GDM1 (cell line): ENCODE data around the gene BRD3.
A peak's percentile ranks its signal among the peaks of the same experiment; 100 is the strongest.

Source experiments
- DNase-seq: peaks from one replicate; lab custom pipeline; 2025; lab: John Stamatoyannopoulos, UW

BRD3 gene

DNA sequence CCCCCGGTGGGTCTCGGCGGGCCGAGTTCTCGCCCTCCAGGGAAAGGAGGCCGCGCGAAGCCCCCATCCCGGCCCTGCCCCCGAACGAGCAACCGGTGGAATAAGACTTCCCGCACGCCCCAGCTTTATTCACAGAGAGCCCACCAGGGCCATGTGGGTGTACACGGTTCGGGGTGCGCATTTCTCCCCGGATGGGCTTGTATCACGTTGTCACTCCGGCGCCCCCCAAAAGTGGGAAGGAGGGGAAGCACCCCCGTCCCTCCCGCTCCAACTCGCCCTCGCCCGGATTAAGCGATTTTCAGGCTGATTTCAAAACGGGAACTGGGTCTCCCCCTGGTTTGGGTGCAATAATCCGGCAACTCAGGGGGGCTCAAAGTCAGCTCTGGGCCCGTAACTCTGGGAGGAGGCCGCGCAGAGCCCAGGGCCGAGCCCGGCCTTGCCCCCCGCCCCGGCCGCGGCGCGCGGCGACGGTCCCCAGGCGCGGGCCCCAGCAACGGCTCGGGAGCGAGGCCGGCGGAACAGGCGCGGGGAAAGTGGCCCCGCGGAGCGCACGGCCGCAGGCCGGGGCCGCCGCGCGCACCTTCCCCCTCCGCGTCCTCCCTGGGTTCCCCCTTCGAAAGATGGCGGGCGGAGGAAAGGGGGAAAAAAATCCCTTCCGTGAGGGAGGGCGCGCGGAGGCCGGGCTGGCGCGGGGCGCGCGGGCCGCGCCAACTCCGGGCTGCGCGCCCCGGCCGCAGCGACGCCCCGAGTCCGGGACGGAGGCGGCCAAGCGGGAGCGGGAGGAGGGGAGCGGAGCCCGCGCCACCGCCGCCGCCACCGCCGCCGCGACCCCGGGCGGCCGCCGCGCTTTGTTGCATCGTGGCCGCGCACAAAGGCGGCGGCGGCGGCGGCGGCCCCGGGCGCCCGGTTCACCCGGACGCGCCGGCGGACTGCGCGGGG, 644 bp downstream of the BRD3 start:
- DNase-seq, result peak; percentile 26

DNA sequence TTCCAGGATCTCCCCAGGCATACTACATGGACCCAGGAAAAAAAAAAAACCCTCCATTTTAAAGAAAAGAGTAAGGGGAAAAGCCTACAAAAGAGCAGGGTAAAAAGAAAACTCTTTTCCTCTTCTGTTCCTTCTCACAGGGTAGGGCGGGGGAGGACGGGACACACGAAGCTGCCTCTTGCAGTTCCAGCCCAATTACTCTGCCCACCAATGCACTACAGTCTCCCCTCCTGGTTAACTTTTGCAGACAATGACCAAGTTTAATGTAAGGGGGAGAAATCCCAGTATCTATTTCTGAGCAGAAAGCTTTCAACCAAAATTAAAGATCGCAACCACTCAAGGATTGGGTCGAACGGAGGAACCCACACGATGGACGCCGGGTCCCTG, 1.3 kb downstream of the BRD3 start:
- DNase-seq, result no peak

DNA sequence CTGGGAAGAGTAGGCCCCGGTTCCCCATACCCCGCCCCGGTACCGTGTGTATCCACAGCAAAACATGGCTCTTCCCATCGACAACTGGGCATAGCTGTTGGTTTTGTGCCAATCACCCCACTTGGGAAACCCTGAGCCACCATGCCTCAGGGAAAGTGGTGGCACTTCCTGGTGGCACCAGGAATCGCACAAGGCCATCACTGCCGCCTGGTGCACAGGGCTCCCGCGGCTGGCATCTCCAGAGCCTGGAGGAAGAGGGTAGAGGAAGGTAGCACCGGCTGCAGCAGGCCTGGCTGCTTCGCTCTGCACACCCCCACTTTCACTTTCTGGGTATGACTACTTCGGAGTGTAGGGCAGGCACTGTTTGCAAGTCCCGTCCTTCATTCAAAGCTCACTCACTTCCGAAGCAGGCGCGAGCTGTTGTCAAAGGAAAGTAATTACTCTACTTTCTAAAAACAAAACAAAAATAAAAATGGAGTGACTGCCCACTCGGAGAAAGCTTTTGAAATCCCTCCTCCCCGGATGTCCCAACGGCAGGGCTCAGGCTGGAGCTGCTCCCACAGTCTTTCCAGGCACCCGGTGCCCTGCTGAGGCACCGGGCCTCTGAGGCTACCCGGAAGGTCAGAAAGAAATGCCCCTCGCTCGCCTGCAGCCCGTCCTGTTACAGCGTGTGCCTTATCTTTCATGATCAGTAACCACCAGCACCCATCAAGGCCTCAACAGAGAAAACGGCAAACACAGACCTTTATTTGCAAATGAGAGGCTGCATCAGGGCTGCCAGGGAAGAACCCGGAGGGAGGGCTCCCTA, 2.0 kb downstream of the BRD3 start:
- DNase-seq, result peak; percentile 35

DNA sequence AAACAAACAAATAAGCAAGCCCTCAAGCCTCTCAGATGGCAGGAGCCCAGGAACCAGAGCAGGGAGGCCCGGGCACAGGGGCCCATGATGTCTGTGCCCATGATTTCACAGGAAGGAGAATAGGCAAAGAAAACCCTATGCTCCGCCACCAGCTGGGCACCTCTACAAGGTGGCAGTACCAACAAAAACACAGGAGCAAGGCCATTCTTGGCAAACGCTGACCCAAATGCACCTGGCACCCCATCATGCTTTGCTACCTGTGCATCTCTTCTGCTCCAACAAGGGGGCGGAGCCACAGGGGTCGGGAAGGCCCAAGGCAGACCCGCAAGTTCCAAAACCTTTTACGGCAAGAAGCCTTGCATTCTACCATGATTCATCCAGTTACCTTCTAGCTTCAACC, 3.1 kb downstream of the BRD3 start:
- DNase-seq, result no peak

DNA sequence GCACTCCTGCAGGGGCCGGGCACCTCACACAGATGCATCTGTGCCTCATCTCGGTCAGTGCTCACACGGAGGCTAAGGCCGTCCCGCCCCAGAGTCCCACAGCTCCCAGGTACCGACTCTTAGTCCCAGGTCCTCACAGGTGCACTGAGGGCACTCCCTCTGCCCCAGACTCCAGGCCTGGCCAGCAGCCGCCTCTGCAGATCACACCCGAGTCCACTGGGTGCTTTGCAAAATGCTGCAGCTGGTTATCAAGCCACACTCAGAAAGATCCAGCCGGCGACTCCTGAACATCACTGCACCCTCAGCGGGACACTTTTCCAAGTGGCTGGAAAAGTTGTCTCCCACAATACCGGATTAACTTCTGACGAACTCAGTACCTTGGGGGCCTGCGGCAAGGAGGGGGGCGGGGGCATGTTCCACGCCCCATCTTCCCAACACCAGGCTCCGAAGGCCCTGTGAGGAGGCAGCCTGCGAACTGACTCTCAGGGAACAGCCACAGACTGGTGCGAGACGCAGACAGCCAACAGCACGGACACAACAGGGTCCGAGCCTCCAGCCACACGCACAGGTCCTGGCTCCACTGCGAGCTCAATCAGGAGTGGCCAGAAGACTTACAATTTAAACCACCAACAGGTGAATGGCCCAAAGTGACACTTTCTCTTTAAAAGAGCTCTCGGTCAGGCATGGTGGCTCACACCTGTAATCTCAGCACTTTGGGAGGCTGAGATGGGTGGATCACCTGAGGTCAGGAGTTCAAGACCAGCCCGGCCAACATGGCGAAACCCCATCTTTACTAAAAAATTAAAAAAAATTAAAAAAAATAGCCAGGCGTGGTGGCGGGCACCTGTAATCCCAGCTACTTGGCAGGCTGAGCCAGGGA, 4.0 kb downstream of the BRD3 start:
- DNase-seq, result no peak

DNA sequence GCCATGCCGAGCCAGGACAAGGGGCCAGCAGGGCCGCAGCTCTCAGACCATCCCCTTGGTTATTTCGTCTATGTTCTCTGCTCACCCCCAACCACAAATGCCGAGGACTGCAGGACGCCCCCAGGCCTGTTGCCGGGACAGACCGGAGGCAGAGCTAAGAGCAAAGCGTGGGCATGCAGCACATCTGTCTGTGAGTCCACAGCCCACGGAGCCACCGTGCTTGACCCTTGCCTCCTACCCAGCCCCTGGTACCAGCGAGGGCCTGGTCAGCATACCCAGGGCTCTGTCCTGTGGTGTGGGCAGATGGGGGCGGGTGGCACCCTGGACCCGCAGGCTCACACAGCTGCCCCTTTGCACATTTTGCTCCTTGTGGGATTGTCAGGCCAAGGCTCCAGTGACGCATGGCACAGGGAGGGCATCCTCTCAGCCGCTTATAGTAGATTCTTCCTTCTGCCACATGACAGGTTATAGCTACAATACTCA, 4.7 kb downstream of the BRD3 start:
- no peak for DNase-seq

DNA sequence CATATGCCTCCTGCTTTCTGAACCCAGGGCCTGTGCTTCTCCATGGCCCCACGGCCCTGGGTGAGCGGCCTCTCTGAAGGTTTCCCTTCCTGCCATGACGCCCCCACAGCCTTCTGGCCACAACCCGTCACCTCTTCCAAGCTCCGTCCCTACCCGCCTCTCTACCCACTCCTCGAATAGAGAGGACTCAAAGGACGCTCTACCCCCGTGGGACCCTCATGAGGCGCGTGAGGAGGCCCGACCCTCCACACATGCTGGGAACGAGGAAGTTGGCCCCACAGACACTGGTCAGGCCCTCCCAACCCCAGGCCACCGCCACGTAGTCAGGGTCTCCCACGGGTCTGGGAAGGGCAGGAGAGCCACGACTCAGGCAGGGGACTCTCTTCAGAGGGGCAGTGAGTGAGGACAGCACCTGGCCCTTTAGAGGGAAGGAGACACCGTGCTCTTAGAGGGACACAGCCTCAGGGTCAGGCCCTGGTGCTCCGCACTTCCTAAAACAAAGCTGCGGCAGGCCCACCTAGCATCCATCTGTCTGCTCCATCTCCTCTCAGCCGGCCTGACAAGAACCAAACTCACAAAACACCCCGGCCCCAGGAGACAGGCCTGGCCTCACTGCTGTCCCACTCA, 5.3 kb downstream of the BRD3 start:
- DNase-seq, result no peak

DNA sequence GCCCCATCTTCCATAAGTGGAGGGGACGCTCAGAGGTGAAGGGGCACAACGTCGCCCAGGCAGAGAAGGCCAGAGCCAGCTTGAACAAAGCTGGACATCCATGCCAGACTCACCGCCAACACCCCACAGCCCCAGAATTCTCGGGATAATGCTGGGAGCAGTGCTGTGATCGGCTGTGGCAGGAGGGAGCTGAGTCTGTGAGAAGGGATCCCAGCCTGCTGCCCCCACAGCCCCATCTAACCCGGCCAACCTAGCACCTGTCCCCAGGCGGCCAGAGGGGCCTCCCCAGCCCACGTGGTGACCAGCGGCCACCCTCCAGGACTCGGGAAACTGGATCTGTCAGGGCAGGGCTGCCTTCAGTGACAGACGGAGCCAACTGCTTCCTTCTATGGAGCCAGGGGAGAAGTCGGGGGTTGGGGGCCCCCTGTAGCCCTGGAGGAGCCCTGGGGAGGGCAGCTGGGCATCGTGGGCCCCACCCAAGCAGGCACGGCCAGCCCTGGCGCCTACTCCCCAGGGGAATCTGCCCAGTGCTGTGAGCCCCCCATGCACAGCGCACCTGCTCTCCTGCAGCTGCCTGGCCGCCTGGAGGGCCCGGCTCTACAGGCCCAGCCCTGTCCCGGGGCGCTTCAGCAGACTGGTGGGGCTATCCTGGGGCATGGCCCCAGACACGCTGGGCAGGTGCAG, 6.0 kb downstream of the BRD3 start:
- DNase-seq, result no peak

DNA sequence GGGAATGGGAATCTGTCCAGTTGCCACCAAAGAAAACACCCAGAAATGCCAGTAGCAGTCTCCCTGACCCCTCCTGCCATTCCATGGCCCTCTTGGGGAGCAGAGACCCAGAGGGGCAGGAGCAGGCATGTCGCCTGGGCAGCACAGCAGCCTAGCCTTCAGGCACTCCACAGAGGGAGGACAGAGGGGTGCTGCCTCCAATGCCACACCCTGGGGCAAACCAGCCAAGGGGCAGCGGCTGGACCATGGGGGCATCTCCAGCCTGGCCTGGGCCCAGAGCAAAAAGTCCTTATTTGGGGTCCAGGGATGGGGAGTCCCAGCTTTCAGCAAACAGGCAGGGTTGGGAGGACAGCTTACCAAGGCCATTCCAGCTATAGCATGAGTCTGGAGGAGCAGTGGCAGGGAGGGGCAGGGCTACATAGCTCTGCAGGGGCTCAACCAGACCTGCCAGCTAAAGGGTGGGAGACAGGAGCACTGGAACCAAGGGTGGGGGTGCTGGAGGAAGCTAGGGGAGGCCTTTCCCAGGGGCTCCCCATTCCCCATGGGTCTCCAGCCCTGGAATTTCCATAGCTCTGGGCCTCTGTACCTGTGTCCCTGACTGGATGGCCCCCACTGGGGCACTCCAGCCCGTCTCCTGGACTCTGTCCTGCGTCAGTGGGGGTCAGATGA, 6.7 kb downstream of the BRD3 start:
- DNase-seq, result no peak

DNA sequence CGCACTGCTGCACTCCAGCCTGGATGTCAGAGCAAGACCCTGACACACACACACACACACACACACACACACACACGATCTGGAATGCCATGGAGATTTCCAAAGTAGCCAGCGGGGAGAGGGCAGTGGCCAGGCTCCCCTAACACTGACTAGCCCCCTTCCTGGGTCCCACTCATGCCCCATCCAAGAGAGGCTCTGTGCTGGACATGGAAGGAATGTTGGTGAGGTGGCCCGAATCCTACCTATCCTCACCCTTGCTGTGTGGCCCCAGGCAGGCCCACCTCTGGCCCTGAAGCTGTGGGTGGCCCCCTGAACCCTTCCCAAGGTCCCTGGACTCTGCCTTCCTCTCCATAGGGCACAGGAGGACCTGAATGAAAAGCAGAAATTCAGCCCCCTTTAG, 7.3 kb downstream of the BRD3 start:
- DNase-seq, result no peak

DNA sequence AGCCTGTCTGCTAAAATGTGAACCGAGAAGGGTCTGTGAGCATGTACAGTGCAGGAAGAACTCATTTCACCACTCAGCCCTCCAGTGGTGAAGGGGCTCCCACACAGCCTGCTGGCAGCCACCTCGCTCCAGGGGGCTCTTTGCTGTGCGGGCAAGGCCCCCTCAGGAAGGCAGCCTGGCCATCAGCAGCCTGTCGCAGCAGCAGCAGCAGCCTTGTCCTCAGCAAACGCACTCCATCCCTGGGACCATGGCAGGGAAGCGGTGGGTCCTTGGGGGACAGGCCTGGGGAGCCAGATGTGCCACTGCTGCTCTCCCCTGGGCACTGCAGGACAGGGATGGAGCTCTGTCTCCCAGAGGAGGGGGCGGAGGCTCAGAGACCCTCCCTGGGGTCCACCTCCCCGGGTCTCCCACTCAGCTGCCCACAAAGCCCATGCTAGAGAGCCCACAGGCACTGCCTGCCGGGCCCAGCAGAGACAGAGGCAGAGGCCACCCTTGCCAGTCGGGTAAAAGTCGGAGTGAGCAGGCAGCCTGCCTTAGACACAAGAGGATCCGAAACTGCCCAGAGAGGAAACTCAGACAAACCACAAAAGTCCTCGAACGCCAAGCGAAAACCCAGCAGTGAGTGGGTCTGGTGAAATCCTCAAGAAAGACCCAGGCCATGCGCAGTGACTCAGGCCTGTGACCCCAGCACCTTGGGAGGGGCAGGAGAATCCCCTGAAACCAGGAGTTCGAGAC, 8.0 kb downstream of the BRD3 start:
- peak; percentile 19 for DNase-seq

DNA sequence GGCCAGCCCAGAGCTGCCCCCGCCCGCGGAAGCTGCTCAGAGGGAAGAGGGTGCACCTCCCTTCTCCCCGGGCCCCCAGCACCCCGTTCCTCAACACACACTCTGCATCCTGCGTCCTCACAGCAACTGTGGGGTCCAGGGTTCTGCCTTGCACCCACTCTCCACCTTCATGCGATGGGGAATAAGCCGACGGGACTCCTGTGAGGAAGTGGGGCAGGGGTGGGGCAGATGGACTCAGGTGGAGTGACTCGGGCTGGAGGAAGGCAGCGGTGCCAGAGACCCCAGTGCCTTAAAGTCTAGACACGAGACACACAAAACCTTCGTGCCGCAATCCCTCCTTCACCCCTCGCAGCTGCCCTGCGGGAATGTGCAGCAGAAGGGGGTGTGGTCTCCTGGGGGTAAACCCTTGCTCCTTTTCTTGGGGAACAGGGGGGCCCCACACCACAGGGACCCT, 8.6 kb downstream of the BRD3 start:
- no peak for DNase-seq

DNA sequence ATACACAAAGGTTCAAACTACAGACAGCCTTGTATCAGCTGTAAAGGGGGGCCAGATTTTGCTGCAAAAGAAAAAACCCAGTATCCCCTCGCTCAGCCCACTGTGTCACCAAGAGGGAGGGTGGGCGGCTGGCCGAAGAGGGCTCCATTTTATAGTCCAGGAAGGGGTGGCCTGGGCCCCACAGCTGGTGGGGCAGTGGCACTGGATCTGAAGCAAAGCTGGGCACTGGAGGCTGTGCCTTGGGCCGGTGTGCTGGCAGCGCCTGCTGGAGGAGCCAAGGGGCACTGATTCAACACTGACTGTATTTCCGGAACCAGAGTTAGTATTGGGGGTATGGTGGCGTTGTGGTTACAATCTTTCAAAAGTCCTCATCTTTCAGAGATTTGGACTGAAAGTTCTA, 9.1 kb downstream of the BRD3 start:
- DNase-seq, result no peak

DNA sequence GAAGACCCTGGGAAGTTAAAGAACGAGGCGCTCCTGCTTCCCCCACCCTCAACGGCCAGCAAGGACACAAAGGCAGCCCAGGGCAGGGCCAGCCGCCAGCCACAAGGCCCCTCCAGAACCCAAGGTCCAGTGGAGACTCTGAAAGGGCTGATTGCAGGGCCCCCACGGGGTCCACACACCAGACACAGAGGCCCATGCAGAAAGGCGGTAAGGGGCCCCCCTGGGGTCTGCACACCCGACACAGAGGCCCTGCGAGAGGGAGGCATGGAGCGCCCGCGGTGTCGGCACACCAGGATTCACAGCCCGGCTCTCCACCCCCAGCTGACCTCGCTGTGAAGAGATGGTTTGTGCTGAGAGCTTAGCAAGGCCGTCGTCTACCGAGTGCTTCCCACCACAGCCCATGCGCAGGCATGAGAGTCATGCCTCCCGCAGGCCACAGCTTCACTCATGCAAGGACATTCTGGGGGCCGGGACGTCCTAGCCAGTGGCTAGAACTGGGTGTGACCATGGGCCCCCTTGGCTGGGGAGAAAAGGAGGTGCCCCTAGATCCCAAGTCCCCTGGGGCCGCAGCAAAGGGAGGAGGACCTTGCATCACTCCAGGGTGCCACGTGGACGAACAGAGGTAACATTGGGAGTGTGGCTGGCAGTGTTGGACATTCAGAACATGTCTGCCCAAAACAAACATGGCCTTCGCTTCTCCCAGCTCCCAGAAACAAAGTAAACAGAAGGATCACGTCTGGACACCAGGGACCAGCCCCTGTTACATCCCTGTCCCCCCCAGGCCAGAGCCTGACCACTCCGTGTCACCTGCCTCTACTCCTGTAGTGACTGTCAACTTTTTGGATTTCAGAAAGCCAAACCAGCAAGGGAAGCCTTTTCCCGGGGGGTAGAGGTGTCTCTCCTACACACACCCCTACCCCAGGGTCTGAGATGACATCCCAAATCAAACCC, 9.8 kb downstream of the BRD3 start:
- DNase-seq, result no peak

DNA sequence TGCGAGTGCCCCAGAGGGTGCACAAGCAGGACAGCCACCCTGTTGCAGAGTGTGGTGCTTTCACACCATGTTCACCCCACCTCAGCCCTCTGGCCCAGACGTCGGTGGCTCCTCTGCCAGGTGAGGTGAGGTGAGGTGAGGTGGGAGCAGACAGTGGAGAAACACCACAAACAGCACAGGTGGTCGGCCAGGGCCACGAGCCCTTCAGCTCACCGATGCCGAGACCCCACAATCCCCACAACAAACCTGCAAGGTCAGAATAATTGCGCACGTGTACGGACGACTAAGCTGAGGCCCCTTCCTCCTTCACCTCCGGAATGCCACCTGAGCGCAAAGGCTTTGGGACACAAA, 10.5 kb downstream of the BRD3 start:
- no peak for DNase-seq

DNA sequence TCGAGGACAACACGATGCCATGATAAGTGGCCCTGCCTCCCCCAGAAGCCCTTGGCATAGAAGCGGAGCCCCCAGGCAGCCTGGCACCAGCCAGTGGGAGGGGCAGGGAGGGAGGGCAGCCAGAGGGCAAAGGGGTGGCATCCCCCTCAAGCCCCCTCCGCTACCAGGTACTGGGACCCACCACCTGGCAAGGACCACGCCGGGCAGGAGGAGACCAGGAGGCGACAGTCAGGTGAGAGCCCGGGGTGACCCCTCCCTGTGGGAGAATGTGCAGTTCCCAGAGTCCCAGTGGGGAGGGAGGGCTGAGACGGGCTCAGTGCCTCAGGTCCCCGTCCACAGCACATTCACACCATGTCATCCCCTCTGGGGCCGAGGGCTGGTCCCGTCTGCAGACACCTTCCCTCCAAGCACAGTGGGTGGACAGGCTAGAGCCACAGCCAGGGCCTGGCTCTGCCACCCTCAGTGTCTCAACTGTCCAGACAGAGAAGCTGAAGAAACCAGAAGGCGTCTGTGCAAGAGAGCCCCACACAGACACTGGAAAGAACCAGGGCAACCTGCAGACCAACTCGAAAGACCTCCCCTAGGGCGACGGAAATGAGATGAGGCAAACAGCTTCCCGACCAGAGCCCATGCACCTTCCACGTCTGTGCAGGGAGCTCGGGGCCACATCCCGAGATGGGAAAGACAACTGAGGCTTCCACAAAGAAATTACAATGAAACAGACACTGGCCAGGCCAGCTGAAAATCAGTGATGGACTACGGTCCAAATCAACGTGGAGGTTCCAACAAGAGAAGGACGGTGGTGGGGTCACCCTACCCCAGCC, 11.1 kb downstream of the BRD3 start:
- no peak for DNase-seq

DNA sequence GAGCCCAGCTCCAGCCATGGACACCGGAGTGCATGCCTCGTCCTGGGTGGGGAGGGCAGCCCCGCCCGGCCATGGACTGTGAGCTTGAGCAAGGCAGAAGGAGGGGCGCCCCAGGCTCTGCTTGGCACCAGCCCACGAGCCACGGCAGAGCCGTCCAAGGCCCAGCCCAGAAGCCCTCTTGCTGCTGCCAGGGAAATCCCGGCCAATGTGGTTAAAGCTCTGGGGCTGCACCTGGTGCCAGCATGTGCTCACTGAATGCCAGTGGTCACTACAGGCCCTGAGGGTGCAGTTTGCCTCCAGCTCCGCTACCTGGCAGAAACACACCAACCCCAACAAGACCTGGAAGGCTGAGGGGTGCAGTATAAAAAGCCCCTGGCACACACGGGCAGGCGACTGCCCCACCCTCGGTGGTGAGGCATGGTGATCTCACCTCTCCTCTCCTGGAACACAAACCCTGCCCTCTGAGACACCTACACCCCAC, 11.8 kb downstream of the BRD3 start:
- DNase-seq, result no peak
